ENCODE results near the gene ATP1A4.

DNA sequence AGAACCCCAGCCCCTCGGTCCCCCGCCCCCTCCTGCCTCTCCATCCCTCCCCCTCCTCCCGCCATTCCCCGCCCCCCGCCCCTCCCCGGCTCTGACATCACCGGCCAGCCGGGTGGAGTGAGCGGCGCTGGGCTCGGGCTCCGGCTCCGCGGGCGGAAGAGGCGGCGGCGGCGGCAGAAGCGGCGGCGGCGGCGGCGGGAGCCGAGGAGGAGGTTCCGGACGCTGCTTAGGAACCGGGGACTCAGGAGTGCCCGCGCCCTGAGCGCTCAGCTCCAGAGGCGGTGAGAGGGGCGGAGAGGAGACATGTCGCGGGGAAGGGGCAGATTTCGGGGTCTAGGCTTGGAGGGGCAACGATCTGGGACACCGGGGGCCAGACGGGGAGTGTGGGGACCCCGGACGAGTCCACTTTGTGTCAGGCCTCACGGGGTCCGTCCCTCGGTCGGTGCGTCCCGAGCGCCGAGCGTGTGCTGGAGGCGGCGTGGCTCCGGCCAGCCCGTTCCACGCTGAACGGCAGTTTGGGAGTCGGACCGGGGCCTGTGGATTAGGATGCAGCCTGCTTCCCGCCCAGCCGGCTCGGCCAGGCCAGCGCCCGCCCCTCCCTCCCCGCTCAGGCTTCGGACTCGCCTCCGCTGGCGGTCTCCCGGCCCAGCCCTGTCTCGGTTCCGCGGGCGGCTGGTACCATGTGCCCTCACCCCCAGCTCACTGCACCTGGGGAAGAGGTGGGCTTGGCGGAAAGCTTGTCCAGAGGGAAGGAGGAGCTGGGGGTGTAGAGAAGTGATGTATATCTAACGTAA, 54.0 kb downstream of the ATP1A4 start, which contains the start of gene PEA15:
- TF ChIP-seq SREBF2 (IDR thresholded peaks at IDR 0.05; ENCODE audit: low read length), result no peak
- peak; percentile 35; the same call in 1 of the 2 replicates for TF ChIP-seq CREB1 (IDR thresholded peaks at IDR 0.05; ENCODE audit: low read depth)
- TF ChIP-seq, protein P1, sequence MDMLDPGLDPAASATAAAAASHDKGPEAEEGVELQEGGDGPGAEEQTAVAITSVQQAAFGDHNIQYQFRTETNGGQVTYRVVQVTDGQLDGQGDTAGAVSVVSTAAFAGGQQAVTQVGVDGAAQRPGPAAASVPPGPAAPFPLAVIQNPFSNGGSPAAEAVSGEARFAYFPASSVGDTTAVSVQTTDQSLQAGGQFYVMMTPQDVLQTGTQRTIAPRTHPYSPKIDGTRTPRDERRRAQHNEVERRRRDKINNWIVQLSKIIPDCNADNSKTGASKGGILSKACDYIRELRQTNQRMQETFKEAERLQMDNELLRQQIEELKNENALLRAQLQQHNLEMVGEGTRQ (IDR thresholded peaks at IDR 0.05; ENCODE audit: borderline replicate concordance, low read depth, low read length), result no peak
- TF ChIP-seq RCOR1 (conservative IDR thresholded peaks at IDR 0.05; ENCODE audit: low read depth, low read length), result no peak
- TF ChIP-seq POLR2A (IDR thresholded peaks at IDR 0.05; ENCODE audit: low read depth, low read length), result peak; percentile 66; the same call in 1 of the 2 replicates
- no peak for TF ChIP-seq EZH2 (IDR thresholded peaks at IDR 0.05; ENCODE audit: borderline replicate concordance, control insufficient read depth, low read depth, low read length)
- TF ChIP-seq SIN3A (IDR thresholded peaks at IDR 0.05; ENCODE audit: low read depth, low read length), result peak; percentile 40; the same call in 1 of the 2 replicates
